GM12864 (cell line): ENCODE data around the gene FAM131A.

Experiments used
- DNase-seq: peaks from one replicate; pipeline ENCODE4 v3.0.0-alpha.2; 2011; ENCODE audit warnings: low read depth
- H3K4me3 ChIP-seq: 2 replicates; pipeline ENCODE4 v1.5.1; 2011; ENCODE audit warnings: mild to moderate bottlenecking, low read depth, low read length, control low read depth
- CTCF ChIP-seq: IDR thresholded peaks from 2 replicates; pipeline ENCODE4 v1.5.1; 2011; ENCODE audit warnings: low read depth, mild to moderate bottlenecking, moderate library complexity, low read length, control low read depth, inconsistent platforms; ENCODE audit errors: missing control alignments

The FAM131A gene

GRCh38 chr3:184355261-184356040, 18.1 kb downstream of the FAM131A start:
- H3K4me3 ChIP-seq: no peak overlapping the region
- TF ChIP-seq CTCF: no peak

GRCh38 chr3:184357248-184358123, 20.1 kb downstream of the FAM131A start:
- TF ChIP-seq CTCF: no peak
- DNase-seq: no peak
- H3K4me3 ChIP-seq: no peak overlapping the region

More at GRCh38 chr3:184355261-184356040, 18.1 kb downstream of the FAM131A start:
- no peak for DNase-seq

GRCh38 chr3:184358124-184358767, 20.8 kb downstream of the FAM131A start:
- TF ChIP-seq CTCF: no peak
- no peak for DNase-seq
- H3K4me3 ChIP-seq: no peak overlapping the region

- no peak for TF ChIP-seq CTCF
- H3K4me3 ChIP-seq: no peak overlapping the region
- no peak for DNase-seq
Measured at GRCh38 chr3:184358921-184359350, 21.5 kb downstream of the FAM131A start.

- DNase-seq: no peak
- H3K4me3 ChIP-seq: no peak overlapping the region
- TF ChIP-seq CTCF: no peak
Measured at GRCh38 chr3:184359610-184360009, 22.2 kb downstream of the FAM131A start.

GRCh38 chr3:184360070-184360928, 22.9 kb downstream of the FAM131A start:
- peak overlapping the region; percentile 90 for H3K4me3 ChIP-seq

More at GRCh38 chr3:184360070-184360928, 22.9 kb downstream of the FAM131A start:
- no peak for DNase-seq
- TF ChIP-seq CTCF: no peak
